SIG-M5 treated with dmso at 0.1 percent for 504 hours (cell line): ENCODE data around the gene NCK2.

Experiments
- DNase-seq: peaks from one replicate; lab custom pipeline; 2025; ENCODE audit not compliant: unreplicated experiment; lab: John Stamatoyannopoulos, UW

The NCK2 gene

GRCh38 chr2:105789745-105790460, 45.2 kb downstream of the NCK2 start:
- DNase-seq = peak; percentile 94

- DNase-seq = no peak
These were observed 45.9 kb downstream of the NCK2 start for GRCh38 chr2:105790461-105791149.

- no peak for DNase-seq
These were observed 46.5 kb downstream of the NCK2 start for GRCh38 chr2:105791229-105791628.

- DNase-seq = no peak
These were observed 47.8 kb downstream of the NCK2 start for GRCh38 chr2:105792561-105792960.

GRCh38 chr2:105793196-105793975, 48.7 kb downstream of the NCK2 start:
- no peak for DNase-seq

GRCh38 chr2:105794926-105795574, 50.3 kb downstream of the NCK2 start:
- DNase-seq = no peak

- peak; percentile 66 for DNase-seq
These were observed 50.8 kb downstream of the NCK2 start for GRCh38 chr2:105795575-105795934.

- DNase-seq = peak; percentile 93
These were observed 51.5 kb downstream of the NCK2 start for GRCh38 chr2:105796131-105796638.

- no peak for DNase-seq
These were observed 52.1 kb downstream of the NCK2 start for GRCh38 chr2:105796791-105797190.

GRCh38 chr2:105797298-105797819, 52.6 kb downstream of the NCK2 start:
- DNase-seq = peak; percentile 96

GRCh38 chr2:105798595-105798994, 53.9 kb downstream of the NCK2 start:
- peak; percentile 74 for DNase-seq

- peak; percentile 93 for DNase-seq
These were observed 55.5 kb downstream of the NCK2 start for GRCh38 chr2:105800036-105800713.

GRCh38 chr2:105800953-105801635, 56.4 kb downstream of the NCK2 start:
- no peak for DNase-seq

GRCh38 chr2:105801961-105802360, 57.2 kb downstream of the NCK2 start:
- DNase-seq = no peak

- DNase-seq = peak; percentile 46
These were observed 57.9 kb downstream of the NCK2 start for GRCh38 chr2:105802587-105802986.

GRCh38 chr2:105803337-105803736, 58.6 kb downstream of the NCK2 start:
- no peak for DNase-seq

- DNase-seq = no peak
These were observed 59.1 kb downstream of the NCK2 start for GRCh38 chr2:105803773-105804172.

- DNase-seq = no peak
These were observed 59.6 kb downstream of the NCK2 start for GRCh38 chr2:105804266-105804665.

- no peak for DNase-seq
These were observed 62.3 kb downstream of the NCK2 start for GRCh38 chr2:105806996-105807395.
